Smooth muscle cell (in vitro differentiated cells): ENCODE measurements around the gene DAB2IP. TPM values are rescaled to one million over a fixed set of nuclear protein-coding genes. Genes with fewer than 3 reads are reported as not detected.

ENCODE experiments used
- DNase-seq: peaks from one replicate; lab custom pipeline; 2025; ENCODE audit not compliant: unreplicated experiment; lab: John Stamatoyannopoulos, UW
- H2AFZ ChIP-seq: fragments of 200-600 bp; sonication (generic); 2 replicates; pipeline ENCODE4 v1.6.0; 2016; ENCODE audit warnings: antibody characterized with exemption, low read depth, mild to moderate bottlenecking
- H3F3A ChIP-seq: fragments of 200-600 bp; sonication (generic); 2 replicates; pipeline ENCODE4 v1.6.0; 2017; ENCODE audit warnings: antibody characterized with exemption, low read depth
- H3K27ac ChIP-seq: fragments of 200-600 bp; sonication (generic); 2 replicates; pipeline ENCODE4 v1.5.1; 2016; ENCODE audit warnings: low read depth, mild to moderate bottlenecking
- H3K27me3 ChIP-seq: fragments of 200-600 bp; sonication (generic); 2 replicates; pipeline ENCODE4 v1.6.1; 2016; ENCODE audit warnings: low read depth, mild to moderate bottlenecking
- H3K36me3 ChIP-seq: fragments of 200-600 bp; sonication (generic); 2 replicates; pipeline ENCODE4 v1.5.1; 2016; ENCODE audit warnings: low read depth
- H3K4me1 ChIP-seq: fragments of 200-600 bp; sonication (generic); 2 replicates; pipeline ENCODE4 v1.5.1; 2016; ENCODE audit warnings: low read depth
- H3K4me2 ChIP-seq: fragments of 200-600 bp; sonication (generic); 2 replicates; pipeline ENCODE4 v1.6.0; 2016; ENCODE audit warnings: mild to moderate bottlenecking
- H3K4me3 ChIP-seq: fragments of 200-600 bp; sonication (generic); 2 replicates; pipeline ENCODE4 v1.5.1; 2016; ENCODE audit warnings: mild to moderate bottlenecking
- H3K79me2 ChIP-seq: fragments of 200-600 bp; sonication (generic); 2 replicates; pipeline ENCODE4 v1.6.0; 2016; ENCODE audit warnings: low read depth, mild to moderate bottlenecking
- H3K9ac ChIP-seq: fragments of 200-600 bp; sonication (generic); 2 replicates; pipeline ENCODE4 v1.6.0; 2016; ENCODE audit warnings: low read depth
- H3K9me3 ChIP-seq: fragments of 200-600 bp; sonication (generic); replicated peaks from 2 replicates; pipeline ENCODE4 v1.5.1; 2016; ENCODE audit warnings: low read depth
- H4K20me1 ChIP-seq: fragments of 200-600 bp; sonication (generic); 2 replicates; pipeline ENCODE4 v1.6.0; 2016; ENCODE audit warnings: low read depth
- CTCF ChIP-seq: fragments of 200-600 bp; sonication (generic); IDR thresholded peaks from 2 replicates; pipeline ENCODE4 v1.5.1; 2017; ENCODE audit warnings: borderline replicate concordance, mild to moderate bottlenecking, antibody characterized with exemption; ENCODE audit not compliant: insufficient read depth, poor library complexity, severe bottlenecking
- WGBS: methylation state at CpG from one replicate; pipeline ENCODE4 v1.1.7; 2016; ENCODE audit warnings: low lambda C conversion rate; 5-methylcytosine and 5-hydroxymethylcytosine counted together
- polyA plus RNA-seq: library from polyadenylated mRNA; unstranded; fragments of >200 nt; fragmentation: Nextera tagmentation; extraction: Ambion mirVana; gene quantifications from 2 replicates; pipeline ENCODE4 v1.2.1, GENCODE V29; 2016
- total RNA-seq: library from RNA; depleted of rRNA; stranded (reverse); fragments of >200 nt; gene quantifications from 2 replicates; pipeline ENCODE4 v1.2.3, GENCODE V29; 2014

DAB2IP gene
- total and polyA plus RNA-seq, 2 experiments from 2014 or later = 10.4 to 15.5 TPM

DNA sequence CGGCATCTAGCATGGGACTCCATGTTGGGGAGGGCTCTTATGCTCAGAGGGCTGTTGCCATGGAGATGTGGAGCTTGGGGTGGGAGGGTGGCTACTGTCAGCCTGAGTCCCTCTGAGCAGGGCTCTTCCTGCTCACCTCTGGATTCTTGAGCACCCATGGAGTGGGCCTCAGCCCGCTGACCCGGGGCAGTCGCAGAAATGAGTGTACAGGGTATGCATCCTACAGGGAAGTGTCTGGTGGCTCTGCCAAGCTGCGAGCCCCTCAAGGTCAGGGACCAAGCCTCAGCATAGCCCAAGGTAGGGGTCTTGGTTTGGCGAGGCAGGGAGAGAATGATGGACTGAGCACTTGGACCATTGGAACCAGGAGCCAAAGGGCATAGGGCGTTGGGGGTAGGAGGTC lies 104.1 kb downstream of the DAB2IP start:
- Histone ChIP-seq H4K20me1 (peaks cover 82% of the 10 kb centered on the region), H3K27me3 (no peaks in the 10 kb centered on the region), H3K9me3 (no peaks in the 10 kb centered on the region), H3K79me2 (peaks cover 21% of the 10 kb centered on the region), H3K4me3 (no peak overlapping the region), H3K4me1 (peaks cover 4% of the 10 kb centered on the region), H3K27ac (no peak overlapping the region), H3K36me3 (no peaks in the 10 kb centered on the region), H3K9ac (no peak overlapping the region), H3K4me2 (no peak overlapping the region), H2AFZ (no peak overlapping the region), H3F3A (no peaks in the 10 kb centered on the region)
- TF ChIP-seq CTCF = no peak
- no peak for DNase-seq
- WGBS = 93% methylated on average over 6 of the region's 7 CpGs

GRCh38 chr9:121756474-121757280 lies 105.2 kb downstream of the DAB2IP start:
- no peak overlapping the region for H2AFZ ChIP-seq
- peaks cover 72% of the 10 kb centered on the region for H4K20me1 ChIP-seq
- H3K4me1 ChIP-seq = no peaks in the 10 kb centered on the region
- no peak overlapping the region for H3K9ac ChIP-seq
- no peaks in the 10 kb centered on the region for H3K27me3 ChIP-seq
- H3K9me3 ChIP-seq = no peaks in the 10 kb centered on the region
- H3K4me3 ChIP-seq = no peak overlapping the region
- H3K36me3 ChIP-seq = no peaks in the 10 kb centered on the region
- peaks cover 20% of the 10 kb centered on the region for H3K79me2 ChIP-seq
- no peaks in the 10 kb centered on the region for H3F3A ChIP-seq
- no peak for DNase-seq
- 93% methylated on average over 16 of the region's 16 CpGs for WGBS
- no peak overlapping the region for H3K4me2 ChIP-seq
- H3K27ac ChIP-seq = no peak overlapping the region
- no peak for TF ChIP-seq CTCF

GRCh38 chr9:121757281-121757585 lies 105.8 kb downstream of the DAB2IP start:
- no peak overlapping the region for H3K4me2 ChIP-seq
- peaks cover 69% of the 10 kb centered on the region for H4K20me1 ChIP-seq
- TF ChIP-seq CTCF = no peak
- 100% methylated on average over 1 of the region's 1 CpG for WGBS
- H3K27ac ChIP-seq = no peak overlapping the region
- DNase-seq = no peak
- no peaks in the 10 kb centered on the region for H3F3A ChIP-seq
- H3K36me3 ChIP-seq = no peaks in the 10 kb centered on the region
- H3K9me3 ChIP-seq = no peaks in the 10 kb centered on the region
- peaks cover 14% of the 10 kb centered on the region for H3K79me2 ChIP-seq
- H2AFZ ChIP-seq = no peak overlapping the region
- H3K9ac ChIP-seq = no peak overlapping the region
- H3K4me1 ChIP-seq = no peaks in the 10 kb centered on the region
- no peak overlapping the region for H3K4me3 ChIP-seq
- H3K27me3 ChIP-seq = no peaks in the 10 kb centered on the region

GRCh38 chr9:121758693-121759092 lies 107.3 kb downstream of the DAB2IP start:
- no peaks in the 10 kb centered on the region for H3K9me3 ChIP-seq
- peaks cover 59% of the 10 kb centered on the region for H4K20me1 ChIP-seq
- no peak overlapping the region for H3K9ac ChIP-seq
- H2AFZ ChIP-seq = no peak overlapping the region
- no peak overlapping the region for H3K4me3 ChIP-seq
- no peaks in the 10 kb centered on the region for H3K36me3 ChIP-seq
- no peaks in the 10 kb centered on the region for H3K27me3 ChIP-seq
- H3K27ac ChIP-seq = no peak overlapping the region
- WGBS = 95% methylated on average over 9 of the region's 9 CpGs
- no peaks in the 10 kb centered on the region for H3K4me1 ChIP-seq
- no peak for DNase-seq
- no peaks in the 10 kb centered on the region for H3F3A ChIP-seq
- TF ChIP-seq CTCF = no peak
- no peak overlapping the region for H3K4me2 ChIP-seq
- peaks cover 3% of the 10 kb centered on the region for H3K79me2 ChIP-seq
